Esophagus (tissue), 2 donors: Measurements from ENCODE around the gene CFAP58. TPM values are rescaled to one million over a fixed set of nuclear protein-coding genes. Genes with fewer than 3 reads are reported as not detected.

Experiments used
- H3K27ac ChIP-seq, 2 donors: one replicate each; pipeline ENCODE4 v1.5.1; 2013; ENCODE audit warnings: low read depth in 2 of 2, mild to moderate bottlenecking in 2 of 2, inconsistent platforms in 1 of 2, low read length in 1 of 2, moderate library complexity in 1 of 2
- H3K27me3 ChIP-seq, 2 donors: one replicate each; pipeline ENCODE4 v1.6.1; 2013; ENCODE audit warnings: low read length in 2 of 2, control low read depth in 1 of 2, mild to moderate bottlenecking in 1 of 2; ENCODE audit not compliant: insufficient read depth in 2 of 2, control insufficient read depth in 1 of 2
- H3K36me3 ChIP-seq, 2 donors: one replicate each; pipeline ENCODE4 v1.6.1; 2013; ENCODE audit warnings: low read length in 1 of 2; ENCODE audit not compliant: control insufficient read depth in 2 of 2, insufficient read depth in 2 of 2
- H3K4me1 ChIP-seq, 2 donors: one replicate each; pipeline ENCODE4 v1.6.1; 2013; ENCODE audit warnings: low read length in 1 of 2; ENCODE audit not compliant: control insufficient read depth in 2 of 2, insufficient read depth in 2 of 2
- H3K4me3 ChIP-seq, 2 donors: one replicate each; pipeline ENCODE4 v1.5.1; 2013; ENCODE audit warnings: low read length in 2 of 2, mild to moderate bottlenecking in 2 of 2, low read depth in 1 of 2, moderate library complexity in 1 of 2
- H3K9me3 ChIP-seq, 2 donors: one replicate each; pipeline ENCODE4 v1.6.1; 2013; ENCODE audit warnings: mild to moderate bottlenecking in 2 of 2, low read depth in 1 of 2, low read length in 1 of 2, moderate library complexity in 1 of 2; ENCODE audit not compliant: control insufficient read depth in 2 of 2, insufficient read depth in 1 of 2
- WGBS, 2 donors: extraction: QIAGEN DNeasy Blood & Tissue Kit; methylation state at CpG; one replicate each; pipeline ENCODE4 v1.1.7; 2013; 5-methylcytosine and 5-hydroxymethylcytosine counted together
- polyA plus RNA-seq, 2 donors: library from polyadenylated mRNA; stranded (reverse); fragments of 200-250 nt; gene quantifications; one replicate each; pipeline ENCODE4 v1.2.3, GENCODE V29; 2013
- donor health status: healthy with polysubstance abuse.
- donor health status: Bipolar disorder and iron deficiency.

The CFAP58 gene
- polyA plus RNA-seq, 2 donors, result 0.11 to 0.14 TPM

GRCh38 chr10:104340641-104341040 is 13.0 kb upstream of the CFAP58 start:
- peaks cover 0 to 5% of the 10 kb centered on the region in 2 donors for H3K4me1 ChIP-seq
- no peaks in the 10 kb centered on the region for H3K9me3 ChIP-seq
- H3K27ac ChIP-seq, result no peak overlapping the region
- no peak overlapping the region for H3K4me3 ChIP-seq
- WGBS, 2 donors, result 76 to 87% methylated on average over 4 of the region's 4 CpGs
- no peaks in the 10 kb centered on the region for H3K36me3 ChIP-seq
- H3K27me3 ChIP-seq, result no peaks in the 10 kb centered on the region

DNA sequence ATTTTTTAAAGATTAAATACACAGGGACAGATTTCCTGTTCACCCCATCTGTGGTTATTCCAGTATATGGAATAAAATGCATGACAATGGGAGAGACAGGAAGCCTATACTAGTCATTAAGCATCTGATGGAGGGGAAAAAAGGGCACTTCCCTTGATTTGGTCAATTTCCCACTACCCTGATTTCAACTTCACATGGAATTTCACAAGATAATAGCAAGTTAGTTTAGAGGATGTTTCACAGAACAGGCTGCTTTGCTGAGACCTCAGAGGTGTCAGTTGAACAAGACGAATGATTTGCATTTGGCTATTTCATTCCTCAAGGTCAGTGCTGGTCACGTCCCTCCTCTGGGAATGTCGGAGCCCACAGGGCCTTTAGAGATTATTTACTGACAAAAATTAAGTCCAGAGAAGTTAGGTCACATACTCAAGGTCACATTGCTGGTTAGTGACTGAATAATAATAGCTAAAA is 10.7 kb upstream of the CFAP58 start:
- H3K27me3 ChIP-seq, result no peaks in the 10 kb centered on the region
- no peaks in the 10 kb centered on the region for H3K36me3 ChIP-seq
- 53 to 57% methylated on average over 3 of the region's 3 CpGs for WGBS, 2 donors
- H3K27ac ChIP-seq, result no peak overlapping the region
- H3K4me1 ChIP-seq, result no peaks in the 10 kb centered on the region
- no peak overlapping the region for H3K4me3 ChIP-seq
- no peaks in the 10 kb centered on the region for H3K9me3 ChIP-seq

- Histone ChIP-seq H3K27me3 (no peaks in the 10 kb centered on the region), H3K36me3 (no peaks in the 10 kb centered on the region), H3K4me3 (no peak overlapping the region), H3K27ac (no peak overlapping the region), H3K4me1 (no peaks in the 10 kb centered on the region), H3K9me3 (no peaks in the 10 kb centered on the region)
- WGBS, 2 donors, result 93 to 97% methylated on average over 1 of the region's 1 CpG
Observed at GRCh38 chr10:104344219-104344618, 9.4 kb upstream of the CFAP58 start.

- H3K9me3 ChIP-seq, result no peaks in the 10 kb centered on the region
- H3K27me3 ChIP-seq, result no peaks in the 10 kb centered on the region
- no peak overlapping the region for H3K27ac ChIP-seq
- H3K4me1 ChIP-seq, result no peaks in the 10 kb centered on the region
- H3K36me3 ChIP-seq, result no peaks in the 10 kb centered on the region
- H3K4me3 ChIP-seq, result no peak overlapping the region
Observed at GRCh38 chr10:104345515-104345914, 8.1 kb upstream of the CFAP58 start.

DNA sequence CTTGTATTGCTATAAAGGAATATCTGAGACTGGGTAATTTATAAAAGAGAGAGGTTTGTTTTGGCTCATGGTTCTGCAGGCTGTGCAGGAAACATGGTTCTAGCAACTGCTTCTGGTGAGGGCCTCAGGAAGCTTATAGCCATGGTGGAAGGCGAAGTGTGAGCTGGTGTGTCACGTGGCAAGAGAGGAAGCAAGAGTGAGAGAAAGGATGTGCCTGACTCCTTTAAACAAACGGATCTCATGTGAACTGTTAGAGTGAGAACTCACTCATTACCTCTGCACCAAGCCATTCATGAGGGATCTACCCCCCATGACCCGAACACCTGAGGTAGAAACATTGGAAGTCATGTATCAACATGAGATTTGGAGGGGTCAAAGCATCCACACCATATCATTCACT is 7.7 kb upstream of the CFAP58 start:
- Histone ChIP-seq H3K27me3 (no peaks in the 10 kb centered on the region), H3K4me1 (peaks cover 0 to 2% of the 10 kb centered on the region in 2 donors), H3K27ac (no peak overlapping the region), H3K36me3 (no peaks in the 10 kb centered on the region), H3K4me3 (no peak overlapping the region), H3K9me3 (no peaks in the 10 kb centered on the region)
- 67 to 68% methylated on average over 4 of the region's 4 CpGs for WGBS, 2 donors

- peak overlapping the region in 1 of 2 donors; percentile 11 for H3K27ac ChIP-seq
- H3K4me3 ChIP-seq, result no peak overlapping the region
- no peaks in the 10 kb centered on the region for H3K27me3 ChIP-seq
- H3K4me1 ChIP-seq, result peaks cover 0 to 2% of the 10 kb centered on the region in 2 donors
- 74 to 78% methylated on average over 4 of the region's 4 CpGs for WGBS, 2 donors
- H3K36me3 ChIP-seq, result no peaks in the 10 kb centered on the region
- H3K9me3 ChIP-seq, result no peaks in the 10 kb centered on the region
Observed at GRCh38 chr10:104347295-104348045, 6.2 kb upstream of the CFAP58 start.

DNA sequence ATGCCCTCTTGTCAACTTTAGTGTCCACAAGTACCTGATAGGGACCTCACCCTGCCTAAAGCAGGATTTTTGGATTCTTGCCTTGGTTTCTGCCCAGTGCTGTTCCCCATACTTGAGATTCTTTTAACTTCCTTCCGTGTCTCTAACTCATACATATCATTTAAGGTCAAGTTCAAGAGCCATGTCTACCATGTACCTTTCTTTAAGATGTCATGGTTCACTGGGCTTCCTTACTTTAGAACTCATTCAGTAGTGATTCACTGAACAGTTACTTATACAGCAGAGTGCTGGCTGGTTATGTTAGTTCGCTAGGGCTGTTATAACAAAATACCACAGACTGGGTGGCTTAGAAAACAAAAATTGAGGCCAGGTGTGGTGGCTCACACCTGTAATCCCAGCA is 5.0 kb upstream of the CFAP58 start:
- H3K27ac ChIP-seq, result peak overlapping the region in 1 of 2 donors; percentile 16
- no peaks in the 10 kb centered on the region for H3K9me3 ChIP-seq
- H3K27me3 ChIP-seq, result no peaks in the 10 kb centered on the region
- peaks cover under 1 to 2% of the 10 kb centered on the region in 2 donors for H3K4me1 ChIP-seq
- H3K4me3 ChIP-seq, result no peak overlapping the region
- no peaks in the 10 kb centered on the region for H3K36me3 ChIP-seq
- 79 to 83% methylated on average over 2 of the region's 2 CpGs for WGBS, 2 donors

DNA sequence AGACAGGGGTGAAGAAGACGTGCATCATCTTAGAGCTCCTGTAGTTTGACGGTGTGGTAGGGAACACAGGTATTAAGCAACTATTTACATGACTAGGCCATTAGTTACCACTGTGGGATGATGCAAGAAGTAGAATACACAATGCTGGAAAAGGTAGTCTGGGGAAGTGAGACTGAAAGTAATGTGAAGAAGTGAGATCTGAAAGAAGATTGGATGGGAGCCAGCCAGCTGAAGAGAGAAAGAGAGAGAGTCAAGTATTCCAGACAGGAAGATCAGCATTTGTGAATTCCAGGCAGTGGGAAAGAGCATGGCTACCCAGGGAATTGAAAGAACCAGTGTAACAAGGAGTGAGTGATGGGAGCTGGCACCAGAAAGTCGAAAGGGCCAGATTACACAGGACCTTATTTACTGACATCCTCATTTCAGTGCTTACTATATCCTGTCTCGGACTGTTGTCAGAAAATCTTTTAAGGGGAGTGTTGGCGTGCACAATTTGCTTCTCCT is 4.0 kb upstream of the CFAP58 start:
- H3K4me3 ChIP-seq, result no peak overlapping the region
- H3K36me3 ChIP-seq, result no peaks in the 10 kb centered on the region
- H3K4me1 ChIP-seq, result peaks cover 2 to 5% of the 10 kb centered on the region in 2 donors
- 31 to 33% methylated on average over 5 of the region's 5 CpGs for WGBS, 2 donors
- no peaks in the 10 kb centered on the region for H3K27me3 ChIP-seq
- H3K27ac ChIP-seq, result peak overlapping the region; percentile 15 to 85
- no peaks in the 10 kb centered on the region for H3K9me3 ChIP-seq

DNA sequence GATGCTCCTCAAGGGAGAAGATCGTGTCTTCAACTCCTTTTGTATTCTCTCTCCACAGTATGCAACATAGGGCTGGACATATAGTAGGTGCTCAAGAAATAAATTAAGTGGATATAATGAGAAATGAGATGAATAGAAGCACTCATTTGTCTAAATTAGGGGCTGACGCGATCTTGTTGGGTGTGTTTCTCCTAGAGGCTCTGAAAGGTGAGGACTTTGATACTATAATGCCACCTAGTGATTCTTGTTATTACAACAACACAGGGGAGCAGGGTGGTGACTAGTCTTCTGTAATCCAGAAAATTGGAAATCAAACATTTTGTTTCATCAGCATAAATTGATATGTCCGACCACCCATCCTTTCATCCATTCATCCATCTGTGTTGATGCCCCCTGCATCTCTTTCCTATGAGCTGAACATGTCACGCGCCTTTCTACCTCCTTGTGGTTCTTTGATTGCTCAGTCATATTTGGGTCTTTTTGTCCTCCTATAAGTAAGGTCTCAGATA is 3.5 kb upstream of the CFAP58 start:
- H3K27me3 ChIP-seq, result no peaks in the 10 kb centered on the region
- H3K27ac ChIP-seq, result peak overlapping the region; percentile 15 to 85
- no peaks in the 10 kb centered on the region for H3K36me3 ChIP-seq
- H3K4me1 ChIP-seq, result peaks cover 2 to 5% of the 10 kb centered on the region in 2 donors
- H3K9me3 ChIP-seq, result no peaks in the 10 kb centered on the region
- no peak overlapping the region for H3K4me3 ChIP-seq
- 26 to 29% methylated on average over 6 of the region's 6 CpGs for WGBS, 2 donors
